ENCODE measurements around the gene CDC14B. TPM values are rescaled to one million over a fixed set of nuclear protein-coding genes. Genes with fewer than 3 reads are reported as not detected.
A peak's percentile ranks its signal among the peaks of the same experiment; 100 is the strongest.

CDC14B gene
- total RNA-seq, 2 donors from 2014 or later = 15.1 to 20.4 TPM

DNA sequence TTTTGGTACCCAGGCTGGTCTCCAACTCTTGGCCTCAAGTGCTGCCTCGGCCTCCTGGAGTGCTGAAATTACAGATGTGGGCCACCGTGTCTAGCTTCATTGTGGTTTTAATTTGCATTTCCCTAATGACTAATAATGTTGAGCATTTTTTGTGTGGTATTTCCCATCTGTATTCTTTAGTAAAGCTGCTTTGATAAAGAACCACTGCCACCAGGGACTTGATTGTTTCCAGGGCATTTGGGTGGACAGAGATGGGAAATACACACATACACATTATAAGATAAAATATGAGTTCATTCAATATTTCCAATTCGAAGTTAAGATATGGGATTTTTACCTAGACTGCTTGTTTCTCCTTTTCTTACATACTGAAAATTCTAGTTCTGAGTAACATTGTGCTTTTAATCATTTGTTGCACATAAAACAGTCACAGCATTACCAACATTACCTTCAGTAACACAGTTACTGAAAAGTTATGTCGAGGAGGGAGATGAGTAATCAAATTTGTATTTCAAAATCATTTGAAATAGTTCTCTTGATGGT is 140.7 kb downstream of the CDC14B start:
- intact Hi-C loops (cut with DNase I) = no loop called here
- ATAC-seq (no peak), DNase-seq (no peak)

- DNase-seq (no peak), ATAC-seq (peak; percentile 27 to 82)
- intact Hi-C loops (cut with DNase I) = no loop called here
Measured at GRCh38 chr9:96476591-96476990, 143.1 kb downstream of the CDC14B start.

GRCh38 chr9:96476013-96476412 is 143.6 kb downstream of the CDC14B start:
- ATAC-seq = no peak
- intact Hi-C loops (cut with DNase I) = no loop called here
- no peak for DNase-seq

DNA sequence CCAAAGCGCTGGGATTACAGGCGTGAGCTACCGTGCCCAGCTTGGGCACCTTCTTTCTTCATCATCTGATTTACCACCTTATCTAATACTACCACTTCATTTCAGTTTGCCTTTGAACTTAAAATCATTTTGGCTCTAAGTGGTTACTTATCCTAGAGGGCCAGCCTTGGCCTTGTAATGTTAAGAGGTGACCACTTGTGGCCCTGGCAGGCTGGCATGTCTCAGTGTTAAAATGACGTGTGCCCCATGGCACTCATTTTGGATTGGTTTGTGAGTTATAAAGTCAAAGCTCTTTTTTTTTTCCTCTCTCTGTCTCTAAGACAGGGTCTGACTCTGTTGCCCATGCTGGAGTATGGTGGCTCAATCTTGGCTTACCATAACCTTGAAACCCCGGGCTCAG is 151.9 kb downstream of the CDC14B start:
- DNase-seq (no peak), ATAC-seq (no peak)
- intact Hi-C loops (cut with DNase I) = no loop called here

DNA sequence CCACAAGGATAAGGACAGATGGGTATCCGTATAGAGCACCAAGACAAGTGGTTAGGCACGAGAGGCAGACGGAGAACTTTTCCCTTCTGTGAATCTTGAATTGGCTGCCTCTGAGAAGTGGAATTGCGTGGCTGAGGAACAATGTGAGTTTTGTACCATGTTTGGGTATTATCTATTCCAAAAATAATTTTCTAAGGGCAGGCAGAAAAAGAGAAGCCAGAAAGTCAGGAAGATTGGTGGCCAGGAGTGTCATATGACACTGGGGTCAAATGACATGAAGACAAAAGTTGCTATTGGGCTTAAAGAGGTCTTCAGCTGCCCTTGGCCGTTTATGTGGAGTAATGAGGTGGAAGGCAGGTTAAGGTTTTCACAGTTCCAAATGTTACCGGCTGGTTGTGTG is 155.2 kb downstream of the CDC14B start:
- ATAC-seq (no peak), DNase-seq (no peak)
- intact Hi-C loops (cut with DNase I) = no loop called here

- intact Hi-C loops (cut with DNase I) = no loop called here
- DNase-seq (no peak), ATAC-seq (no peak)
Measured at GRCh38 chr9:96462541-96462940, 157.1 kb downstream of the CDC14B start.

GRCh38 chr9:96461336-96461735 is 158.3 kb downstream of the CDC14B start:
- ATAC-seq (no peak), DNase-seq (no peak)
- intact Hi-C loops (cut with DNase I) = loop anchor here in 1 of 2 donors (1.0 kb wide), 1 partner anchor 21 kb away; no protein-coding TSS in a partner anchor

- no peak for ATAC-seq
- DNase-seq = no peak
Measured at GRCh38 chr9:96460882-96461281, 158.8 kb downstream of the CDC14B start.

DNA sequence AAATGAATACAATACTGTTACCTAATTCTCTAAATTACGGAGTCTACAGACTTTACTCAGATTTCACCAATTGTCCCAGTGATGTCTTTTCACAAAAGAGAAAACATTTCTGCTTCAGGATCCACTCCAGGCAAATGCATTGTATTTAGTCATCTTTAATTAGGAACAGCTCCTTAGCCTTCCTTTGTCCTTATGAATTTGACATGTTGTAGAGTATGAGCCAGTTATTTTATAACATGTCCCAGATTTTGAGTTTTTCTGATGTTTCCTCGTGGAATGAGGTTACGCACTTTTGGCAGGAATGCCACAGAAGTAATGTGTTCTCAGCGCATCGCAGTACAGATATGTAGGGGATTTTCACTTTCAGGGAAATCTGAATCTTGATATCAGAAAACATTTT is 159.2 kb downstream of the CDC14B start:
- DNase-seq (no peak), ATAC-seq (no peak)
- intact Hi-C loops (cut with DNase I) = no loop called here

More at GRCh38 chr9:96460882-96461281, 158.8 kb downstream of the CDC14B start:
- intact Hi-C loops (cut with DNase I) = loop anchor here in 1 of 2 donors (1.0 kb wide), 1 partner anchor 21 kb away; no protein-coding TSS in a partner anchor

GRCh38 chr9:96459268-96460007 is 160.2 kb downstream of the CDC14B start:
- no peak for DNase-seq
- intact Hi-C loops (cut with DNase I) = no loop called here
- ATAC-seq = no peak

GRCh38 chr9:96458226-96458625 is 161.4 kb downstream of the CDC14B start:
- DNase-seq = no peak
- intact Hi-C loops (cut with DNase I) = no loop called here

GRCh38 chr9:96457266-96457665 is 162.4 kb downstream of the CDC14B start:
- intact Hi-C loops (cut with DNase I) = no loop called here
- DNase-seq (no peak), ATAC-seq (no peak)

More at GRCh38 chr9:96458226-96458625, 161.4 kb downstream of the CDC14B start:
- ATAC-seq = no peak

DNA sequence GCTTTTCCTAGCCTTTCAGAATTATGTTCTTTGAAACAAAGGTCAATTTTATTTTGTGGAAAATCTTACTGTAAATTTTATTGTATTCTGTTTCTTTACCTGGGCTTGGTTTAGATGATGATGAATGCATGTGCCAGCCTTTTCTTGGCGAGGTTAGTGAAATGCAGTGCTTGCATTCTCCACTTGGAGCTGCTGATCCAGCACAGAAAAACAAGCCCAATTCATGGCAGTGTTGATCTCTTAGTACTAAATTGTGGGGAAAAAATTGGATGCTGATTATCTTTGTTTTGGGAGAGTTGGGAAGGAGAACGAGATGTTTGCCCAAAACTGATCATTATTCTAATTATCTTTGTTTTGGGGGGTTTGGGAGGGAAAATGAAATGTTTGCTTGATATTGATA is 166.0 kb downstream of the CDC14B start:
- no peak for ATAC-seq
- no peak for DNase-seq
- intact Hi-C loops (cut with DNase I) = loop anchor here in 1 of 2 donors (5.0 kb wide), 1 partner anchor 126 kb away; no protein-coding TSS in a partner anchor

DNA sequence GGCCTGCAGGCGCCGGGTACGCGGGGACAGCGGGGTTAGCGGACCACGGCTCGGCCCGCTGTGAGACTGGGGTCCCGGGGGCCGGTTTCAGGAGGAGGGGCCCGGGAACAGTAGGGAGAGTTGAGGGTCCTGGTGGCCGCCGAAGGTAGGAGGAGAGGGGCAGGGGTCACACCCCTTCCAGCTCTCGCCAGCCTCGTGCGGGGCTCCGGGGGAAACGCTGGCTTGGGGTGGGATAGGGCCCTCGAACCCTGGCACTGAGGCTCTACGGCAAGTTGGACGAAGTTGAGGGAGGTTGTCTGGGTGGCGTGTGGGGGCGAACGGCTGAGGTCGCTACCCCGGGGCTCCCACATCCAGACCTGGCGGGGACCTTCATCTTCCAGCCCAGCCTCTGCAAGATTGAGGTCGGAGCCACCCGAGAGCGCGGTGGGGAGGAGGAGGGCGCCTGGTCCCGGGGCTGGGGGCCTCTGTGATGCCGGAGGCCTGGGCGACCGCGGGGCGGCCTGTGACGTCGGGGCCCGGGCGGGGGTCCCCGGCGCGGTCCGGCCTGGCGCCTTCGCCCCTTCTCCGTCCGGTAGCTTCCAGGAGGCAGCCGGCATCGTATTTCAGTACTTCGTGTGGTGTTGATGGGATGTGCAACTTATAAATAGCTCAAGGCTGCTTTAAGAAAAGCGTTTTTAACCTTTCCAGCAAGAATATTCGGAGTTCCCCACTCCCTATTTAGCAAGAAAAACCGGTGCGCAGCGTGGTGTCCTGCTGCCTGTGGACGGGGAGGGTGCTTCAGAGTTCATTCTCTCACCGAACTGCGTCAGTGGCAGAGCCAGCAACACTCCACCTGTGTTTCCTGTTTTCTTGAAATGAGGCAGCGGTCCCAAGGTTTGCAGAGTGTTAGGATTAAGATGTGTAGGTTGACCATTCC is 168.8 kb downstream of the CDC14B start:
- DNase-seq (peak; percentile 33), ATAC-seq (peak; percentile 0 to 1)
- intact Hi-C loops (cut with DNase I) = loop anchor here in 1 of 2 donors (2.0 to 5.0 kb wide), 2 partner anchors 32 to 124 kb away; partner anchors contain the start of gene ZNF367

Other genes starting within 250 kb of the CDC14B start
- gene SLC35D2, start 236.1 kb downstream of the CDC14B start, total RNA-seq = 10 to 100 TPM; 14.1 to 14.2 TPM
- 1 to 10 TPM; 2.2 to 3.1 TPM for gene ZNF367, start 201.5 kb downstream of the CDC14B start, total RNA-seq
- gene HABP4, start 169.7 kb downstream of the CDC14B start, total RNA-seq = 10 to 100 TPM; 19.2 to 19.5 TPM
- 10 to 100 TPM; 19.3 to 25.3 TPM for gene PRXL2C, start 35.5 kb upstream of the CDC14B start, total RNA-seq
- 10 to 100 TPM in 1 of 2 donors, 1 to 10 TPM in 1; 9.3 to 10.2 TPM for gene ZNF510, start 158.2 kb upstream of the CDC14B start, total RNA-seq
- gene ZNF782, start 234.7 kb upstream of the CDC14B start, total RNA-seq = 1 to 10 TPM; 3.3 to 3.4 TPM